Psoas muscle (tissue), 8 donors: ENCODE results near the gene TMCO2. TPM values are rescaled to one million over a fixed set of nuclear protein-coding genes. Genes with fewer than 3 reads are reported as not detected.

ENCODE experiments used
- ATAC-seq, 4 donors: fragments of 200-7000 bp; cut with Tn5 transposase; one replicate each; pipeline ENCODE4 v1.9.1; 2020; ENCODE audit warnings: moderate library complexity in 3 of 4, mild to moderate bottlenecking in 2 of 4
- DNase-seq, 2 donors: peaks; one replicate each; pipeline ENCODE4 v3.0.0-alpha.2; 2020
- H3K27ac ChIP-seq: fragments of 200-600 bp; one replicate; pipeline ENCODE4 v1.8.0; 2022
- H3K27me3 ChIP-seq, 3 donors: fragments of 200-600 bp in 1 of 3; one replicate each; pipeline versions ENCODE4 v1.6.1 to v1.8.0; 2013 to 2022; ENCODE audit warnings: low read length in 2 of 3, mild to moderate bottlenecking in 2 of 3, moderate library complexity in 1 of 3; ENCODE audit not compliant: insufficient read depth in 3 of 3
- H3K36me3 ChIP-seq, 2 donors: fragments of 200-600 bp in 1 of 2; one replicate each; pipeline versions ENCODE4 v1.6.1 to v1.8.0; 2013 to 2022; ENCODE audit warnings: low read depth in 1 of 2, mild to moderate bottlenecking in 1 of 2, moderate library complexity in 1 of 2; ENCODE audit not compliant: insufficient read depth in 1 of 2
- H3K4me1 ChIP-seq: fragments of 200-600 bp; one replicate; pipeline ENCODE4 v1.8.0; 2022
- H3K4me3 ChIP-seq: fragments of 200-600 bp; one replicate; pipeline ENCODE4 v1.8.0; 2022; ENCODE audit warnings: mild to moderate bottlenecking
- H3K9me3 ChIP-seq: fragments of 200-600 bp; one replicate; pipeline ENCODE4 v1.8.0; 2022
- CTCF ChIP-seq: fragments of 200-600 bp; IDR thresholded peaks from one replicate; pipeline ENCODE4 v1.8.0; 2022; ENCODE audit warnings: antibody characterized with exemption
- WGBS, 3 donors: extraction: QIAGEN DNeasy Blood & Tissue Kit; methylation state at CpG; one replicate each; pipeline versions ENCODE4 v1.1.6 to v1.1.7; 2013; 5-methylcytosine and 5-hydroxymethylcytosine counted together
- intact Hi-C, 2 donors: fragments of 100-400 bp; cut with DNase I; formaldehyde crosslinking; loops; one replicate each; pipeline versions ENCODE4 v1.11.0 to v1.14.2; 2022
- polyA plus RNA-seq, 3 donors: library from polyadenylated mRNA; stranded (reverse); fragments of 200-250 nt; gene quantifications; one replicate each; pipeline ENCODE4 v1.2.3, GENCODE V29; 2013
- total RNA-seq, 4 donors: library from RNA; stranded (reverse); fragmentation: NEBNext Ultra II Directional in 2 of 4; extraction: Animal tissue kit (Norgen Biotek cat#: 25700) in 2 of 4; gene quantifications; one replicate each; pipeline versions ENCODE4 v1.2.1 to v1.2.4, GENCODE V29; 2021 to 2023
- donor health status: healthy with polysubstance abuse.
- donor health status: DM: no; HTN: no; CAD: no; lungs with moderate emphysema.
- donor health status: Bipolar disorder and iron deficiency.
- donor health status: healthy.
- donor health status: DM: yes; HTN: yes; CAD: no.
- donor health status: DM: no; HTN: no; CAD: no.
- donor health status: DM: no; HTN: no; CAD: no.
- donor health status: DM: yes; HTN: yes; CAD: no.

TMCO2 gene
- total and polyA plus RNA-seq, 7 donors, result 0.19 TPM; not detected in 6

GRCh38 chr1:40232444-40232843 lies 15.3 kb upstream of the TMCO2 start:
- intact Hi-C loops, result no loop called here

GRCh38 chr1:40239626-40240025 lies 8.1 kb upstream of the TMCO2 start:
- Histone ChIP-seq H3K27ac (no peak overlapping the region), H3K36me3 (peaks cover 7 to 51% of the 10 kb centered on the region in 2 donors), H3K9me3 (no peaks in the 10 kb centered on the region), H3K4me1 (no peaks in the 10 kb centered on the region), H3K27me3 (no peaks in the 10 kb centered on the region), H3K4me3 (no peak overlapping the region)
- no peak for TF ChIP-seq CTCF
- intact Hi-C loops, result no loop called here
- DNase-seq (no peak), ATAC-seq (no peak)
- 75 to 84% (median 83%) methylated on average over 1 of the region's 1 CpG for WGBS, 3 donors

More at GRCh38 chr1:40232444-40232843, 15.3 kb upstream of the TMCO2 start:
- Histone ChIP-seq H3K9me3 (peaks cover 8% of the 10 kb centered on the region), H3K4me1 (no peaks in the 10 kb centered on the region), H3K36me3 (peaks cover 11 to 89% of the 10 kb centered on the region in 2 donors), H3K27me3 (no peaks in the 10 kb centered on the region), H3K4me3 (no peak overlapping the region), H3K27ac (no peak overlapping the region)
- DNase-seq (no peak), ATAC-seq (no peak)
- WGBS, 3 donors, result 93 to 95% (median 94%) methylated on average over 4 of the region's 4 CpGs
- TF ChIP-seq CTCF, result no peak

- TF ChIP-seq CTCF, result no peak
- ATAC-seq, result no peak
- DNase-seq, result no peak
- Histone ChIP-seq H3K27me3 (no peaks in the 10 kb centered on the region), H3K9me3 (no peaks in the 10 kb centered on the region), H3K27ac (no peak overlapping the region), H3K4me1 (no peaks in the 10 kb centered on the region), H3K36me3 (peaks cover 7 to 43% of the 10 kb centered on the region in 2 donors), H3K4me3 (no peak overlapping the region)
- 98 to 99% (median 98%) methylated on average over 2 of the region's 2 CpGs for WGBS, 3 donors
- intact Hi-C loops, result no loop called here
These were observed 7.3 kb upstream of the TMCO2 start for GRCh38 chr1:40240390-40240789.

GRCh38 chr1:40241362-40241761 lies 6.4 kb upstream of the TMCO2 start:
- H3K4me1 ChIP-seq, result no peaks in the 10 kb centered on the region
- no peaks in the 10 kb centered on the region for H3K27me3 ChIP-seq
- 79 to 90% (median 85%) methylated on average over 1 of the region's 1 CpG for WGBS, 3 donors
- no peak overlapping the region for H3K27ac ChIP-seq
- H3K4me3 ChIP-seq, result no peak overlapping the region
- intact Hi-C loops, result no loop called here
- TF ChIP-seq CTCF, result no peak
- no peak for DNase-seq
- no peak for ATAC-seq
- peaks cover 7 to 33% of the 10 kb centered on the region in 2 donors for H3K36me3 ChIP-seq
- no peaks in the 10 kb centered on the region for H3K9me3 ChIP-seq

- peaks cover 3 to 14% of the 10 kb centered on the region in 2 donors for H3K36me3 ChIP-seq
- 50 to 57% (median 55%) methylated on average over 2 of the region's 2 CpGs for whole genome bisulfite sequencing, 3 donors
- intact Hi-C loops, result no loop called here
- ATAC-seq (no peak), DNase-seq (no peak)
- H3K9me3 ChIP-seq, result no peaks in the 10 kb centered on the region
- no peak overlapping the region for H3K27ac ChIP-seq
- no peaks in the 10 kb centered on the region for H3K4me1 ChIP-seq
- no peaks in the 10 kb centered on the region for H3K27me3 ChIP-seq
- no peak overlapping the region for H3K4me3 ChIP-seq
- TF ChIP-seq CTCF, result no peak
These were observed 4.4 kb upstream of the TMCO2 start for GRCh38 chr1:40243351-40243750.
